ENCODE measurements around the gene HSF5.

- no peak for TF ChIP-seq POLR2A (IDR thresholded peaks at IDR 0.05)
- no peak for TF ChIP-seq CTCF (IDR thresholded peaks at IDR 0.05)
These were observed 88.2 kb downstream of the HSF5 start for GRCh38 chr17:58399974-58400373.

Data from Peyer's patch (tissue), 4 donors.